ENCODE results near the gene LMOD3. TPM values are rescaled to one million over a fixed set of nuclear protein-coding genes. Genes with fewer than 3 reads are reported as not detected.

LMOD3 gene
- polyA plus RNA-seq, 1 donor (not counting 4 experiments of a cell fraction or from before 2014, with no cell fraction given): not detected

DNA sequence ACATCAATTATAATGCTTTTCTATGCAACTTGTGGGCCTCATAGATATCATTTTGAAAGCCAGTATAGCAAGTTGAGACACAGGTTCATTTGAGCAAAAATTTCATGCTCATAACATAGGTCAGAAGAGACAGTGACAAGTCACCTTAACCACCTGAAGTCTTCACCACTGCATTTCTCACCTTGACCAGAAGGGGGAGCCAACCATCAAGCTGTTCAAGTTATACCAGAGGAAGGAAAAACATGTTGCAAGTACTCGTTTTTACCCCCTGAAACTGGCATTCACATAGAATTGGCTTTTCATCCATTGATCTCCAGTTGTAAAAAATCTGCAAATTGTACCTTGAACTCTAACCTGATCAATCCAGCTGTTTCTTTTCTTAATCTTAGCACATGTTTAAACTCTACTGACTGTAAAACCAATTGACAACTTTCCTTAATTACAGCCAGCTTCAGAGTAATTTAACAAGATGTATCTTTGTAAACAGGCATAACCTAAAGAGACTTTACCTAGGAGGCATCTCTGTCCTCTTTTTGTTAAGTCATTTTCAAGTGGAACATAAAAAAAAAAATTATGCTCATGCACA is 1.4 kb downstream of the LMOD3 start:
- peak; percentile 95 for FAIRE-seq
- Histone ChIP-seq H3K27ac (ENCODE audit: control insufficient read depth, insufficient read depth, low read length) (no peak overlapping the region), H2AFZ (ENCODE audit: control insufficient read depth, low read length) (peak overlapping the region; percentile 62), H3K27me3 (ENCODE audit: control insufficient read depth, extremely low read depth, insufficient read depth, low read length) (no peaks in the 10 kb centered on the region), H3K36me3 (ENCODE audit: control insufficient read depth in 2 of 2, extremely low read depth in 1 of 2, insufficient read depth in 2 of 2, low read length in 2 of 2) (no peaks in the 10 kb centered on the region), H3K9me3 (ENCODE audit: control insufficient read depth, low read depth, low read length) (no peaks in the 10 kb centered on the region), H3K9ac (ENCODE audit: control insufficient read depth, extremely low read depth, insufficient read depth, low read length) (no peak overlapping the region), H4K20me1 (ENCODE audit: control insufficient read depth, extremely low read depth, insufficient read depth, low read length) (no peaks in the 10 kb centered on the region), H3K4me1 (ENCODE audit: control insufficient read depth, extremely low read depth, insufficient read depth, low read length) (peaks cover 13% of the 10 kb centered on the region), H3K79me2 (ENCODE audit: control insufficient read depth, insufficient read depth, low read length) (no peaks in the 10 kb centered on the region), H3K4me3 (ENCODE audit: control insufficient read depth in 2 of 3, extremely low read depth in 1 of 3, insufficient read depth in 2 of 3, low read depth in 1 of 3, low read length in 3 of 3) (no peak overlapping the region), H3K9me1 (ENCODE audit: control insufficient read depth, extremely low read depth, insufficient read depth, low read length) (no peaks in the 10 kb centered on the region), H3K4me2 (ENCODE audit: control insufficient read depth, extremely low read depth, insufficient read depth, low read depth, low read length) (no peak overlapping the region)
- dilution Hi-C loops (cut with MboI; ENCODE audit: extremely low pct_ligation_motif_present, low sequenced_read_pairs): no loop called here
- peak; percentile 65 for DNase-seq (ENCODE audit: low read depth, low spot score)
- no peak for TF ChIP-seq EZH2 (IDR thresholded peaks at IDR 0.05; ENCODE audit: low read length)
- TF ChIP-seq CTCF (optimal IDR thresholded peaks at IDR 0.05 in 1 of 3, IDR thresholded peaks at IDR 0.05 in 1 of 3, conservative IDR thresholded peaks at IDR 0.05 in 1 of 3; ENCODE audit: extremely low read depth in 1 of 3, insufficient read depth in 2 of 3, low read length in 3 of 3): peak; percentile 88 to 95 (median 92)

DNA sequence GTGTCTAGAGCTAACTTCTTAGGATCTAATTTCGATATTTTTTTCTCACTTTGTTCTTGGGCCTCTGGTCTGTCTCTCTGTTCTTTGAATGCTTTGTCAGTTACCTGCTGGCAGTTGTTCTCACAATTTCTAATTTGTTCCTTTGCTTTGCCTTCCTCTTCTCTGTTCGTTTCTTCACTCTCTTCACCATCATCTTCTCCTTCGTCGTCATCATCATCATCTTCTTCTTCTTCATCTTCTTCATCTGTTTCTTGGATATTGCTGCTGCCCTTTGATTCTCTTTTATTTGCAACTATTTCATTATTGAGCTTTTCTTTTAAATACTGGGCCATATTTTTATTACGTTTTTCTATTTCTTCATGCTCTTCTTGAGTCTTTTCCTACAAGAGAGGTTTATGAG is 2.7 kb downstream of the LMOD3 start:
- DNase-seq (ENCODE audit: low read depth, low spot score): no peak
- Histone ChIP-seq H3K79me2 (ENCODE audit: control insufficient read depth, insufficient read depth, low read length) (no peaks in the 10 kb centered on the region), H3K9me1 (ENCODE audit: control insufficient read depth, extremely low read depth, insufficient read depth, low read length) (no peaks in the 10 kb centered on the region), H2AFZ (ENCODE audit: control insufficient read depth, low read length) (no peak overlapping the region), H4K20me1 (ENCODE audit: control insufficient read depth, extremely low read depth, insufficient read depth, low read length) (no peaks in the 10 kb centered on the region), H3K9me3 (ENCODE audit: control insufficient read depth, low read depth, low read length) (no peaks in the 10 kb centered on the region), H3K36me3 (ENCODE audit: control insufficient read depth in 2 of 2, extremely low read depth in 1 of 2, insufficient read depth in 2 of 2, low read length in 2 of 2) (no peaks in the 10 kb centered on the region), H3K4me1 (ENCODE audit: control insufficient read depth, extremely low read depth, insufficient read depth, low read length) (peaks cover 19% of the 10 kb centered on the region), H3K4me2 (ENCODE audit: control insufficient read depth, extremely low read depth, insufficient read depth, low read depth, low read length) (no peak overlapping the region), H3K4me3 (ENCODE audit: control insufficient read depth in 2 of 3, extremely low read depth in 1 of 3, insufficient read depth in 2 of 3, low read depth in 1 of 3, low read length in 3 of 3) (no peak overlapping the region), H3K27ac (ENCODE audit: control insufficient read depth, insufficient read depth, low read length) (no peak overlapping the region), H3K9ac (ENCODE audit: control insufficient read depth, extremely low read depth, insufficient read depth, low read length) (no peak overlapping the region), H3K27me3 (ENCODE audit: control insufficient read depth, extremely low read depth, insufficient read depth, low read length) (no peaks in the 10 kb centered on the region)
- TF ChIP-seq EZH2 (IDR thresholded peaks at IDR 0.05; ENCODE audit: low read length) (no peak), CTCF (optimal IDR thresholded peaks at IDR 0.05 in 1 of 3, IDR thresholded peaks at IDR 0.05 in 1 of 3, conservative IDR thresholded peaks at IDR 0.05 in 1 of 3; ENCODE audit: extremely low read depth in 1 of 3, insufficient read depth in 2 of 3, low read length in 3 of 3) (no peak)
- dilution Hi-C loops (cut with MboI; ENCODE audit: extremely low pct_ligation_motif_present, low sequenced_read_pairs): no loop called here
- no peak for FAIRE-seq
